HepG2 (cell line): ENCODE measurements around the gene APOBEC3C. TPM values are rescaled to one million over a fixed set of nuclear protein-coding genes. Genes with fewer than 3 reads are reported as not detected.

Experiments used
- ATAC-seq: fragments of 200-7000 bp; cut with Tn5 transposase; 3 replicates; pipeline ENCODE4 v1.9.1; 2020; ENCODE audit warnings: mild to moderate bottlenecking, moderate library complexity
- BruUV-seq: library from RNA; stranded (reverse); fragments of 400-500 nt; replicated peaks from 2 replicates; lab custom pipeline; 2021; lab: Mats Ljungman, UMichigan
- CTCF ChIA-PET: fragments of 300-600 bp; formaldehyde crosslinking; extraction: SDS; loops from one replicate; lab custom pipeline; 2021; ENCODE audit warnings: low total read pairs, inconsistent platforms, low intra/inter-chr PET ratio; lab: Yijun Ruan, JAX
- POLR2A ChIA-PET: fragments of 350-600 bp; sonication (Branson Sonifier 250); formaldehyde crosslinking; loops from one replicate; lab custom pipeline; 2020; ENCODE audit warnings: antibody characterized with exemption, inconsistent platforms; lab: Yijun Ruan, JAX
- DNase-seq: peaks from one replicate; pipeline ENCODE4 v3.0.0-alpha.2; 2015; ENCODE audit warnings: low spot score
- FAIRE-seq: peaks from 3 replicates; lab custom pipeline; 2011; peaks lifted over from hg19 to GRCh38; lab: Jason Lieb, UNC
- H2AFZ ChIP-seq: one replicate; pipeline ENCODE4 v1.6.1; 2011; ENCODE audit warnings: low read length, inconsistent platforms
- H3K27ac ChIP-seq: fragments of 300-600 bp; 3 replicates; pipeline ENCODE4 v1.8.0; 2011; ENCODE audit warnings: mixed run types, mild to moderate bottlenecking, mixed read lengths, low read length, inconsistent platforms; ENCODE audit not compliant: insufficient read depth; ENCODE audit errors: extremely low read length
- H3K27me3 ChIP-seq, 2 experiments: fragments of 200-600 bp in 1 of 2; 2 replicates in 1 of 2; 3 replicates in 1 of 2; pipeline versions ENCODE4 v1.6.0 to v1.8.0; 2011; ENCODE audit warnings: low read length in 2 of 2, mild to moderate bottlenecking in 2 of 2, moderate library complexity in 2 of 2, inconsistent platforms in 1 of 2; ENCODE audit not compliant: insufficient read depth in 2 of 2, control insufficient read depth in 1 of 2
- H3K36me3 ChIP-seq, 2 experiments: fragments of 200-600 bp in 1 of 2; replicated peaks in 1 of 2; 2 replicates in 1 of 2; 3 replicates in 1 of 2; pipeline versions ENCODE4 v1.5.1 to v1.8.0; 2011; ENCODE audit warnings: low read length in 2 of 2, inconsistent platforms in 1 of 2; ENCODE audit not compliant: insufficient read depth in 2 of 2, control insufficient read depth in 1 of 2
- H3K4me1 ChIP-seq: 2 replicates; pipeline ENCODE4 v1.5.1; 2012; ENCODE audit warnings: low read length, inconsistent platforms; ENCODE audit not compliant: insufficient read depth
- H3K4me2 ChIP-seq: 2 replicates; pipeline ENCODE4 v1.6.0; 2011; ENCODE audit warnings: low read depth, low read length, inconsistent platforms
- H3K4me3 ChIP-seq, 3 experiments: fragments of 200-600 bp in 1 of 3; sonication (generic), shearing (Covaris generic) in 1 of 3; replicated peaks in 1 of 3; 2 replicates each; pipeline ENCODE4 v1.5.1; 2011 to 2016; ENCODE audit warnings: low read length in 3 of 3, inconsistent platforms in 2 of 3, low read depth in 2 of 3, mild to moderate bottlenecking in 2 of 3, control low read depth in 1 of 3, mixed read lengths in 1 of 3; ENCODE audit not compliant: insufficient read depth in 1 of 3
- H3K79me2 ChIP-seq: one replicate; pipeline ENCODE4 v1.6.1; 2011; ENCODE audit warnings: low read length, inconsistent platforms; ENCODE audit not compliant: insufficient read depth
- H3K9ac ChIP-seq: 2 replicates; pipeline ENCODE4 v1.6.0; 2011; ENCODE audit warnings: mild to moderate bottlenecking, low read depth, low read length, inconsistent platforms; ENCODE audit not compliant: insufficient read depth
- H3K9me3 ChIP-seq: 2 replicates; pipeline ENCODE4 v1.5.1; 2012; ENCODE audit warnings: mild to moderate bottlenecking, low read length
- H4K20me1 ChIP-seq: 2 replicates; pipeline ENCODE4 v1.6.0; 2011; ENCODE audit warnings: inconsistent platforms, mild to moderate bottlenecking, low read length, moderate library complexity; ENCODE audit not compliant: insufficient read depth
- ATF7 ChIP-seq, 2 experiments: fragments of 450-650 bp in 1 of 2; sonication (generic) in 1 of 2; formaldehyde crosslinking in 1 of 2; IDR thresholded peaks; 2 replicates each; pipeline versions ENCODE4 v1.4.0 to v1.6.1; 2016 to 2020; ENCODE audit warnings: antibody characterized with exemption in 1 of 2, mild to moderate bottlenecking in 1 of 2, missing genetic modification reagents in 1 of 2
- BCL6 ChIP-seq: IDR thresholded peaks from 2 replicates; pipeline ENCODE4 v1.6.1; 2016; ENCODE audit warnings: missing genetic modification reagents, missing compliant biosample characterization
- HDAC1 ChIP-seq: sonication (generic); formaldehyde crosslinking; IDR thresholded peaks from 2 replicates; pipeline ENCODE4 v1.5.1; 2020; ENCODE audit warnings: mild to moderate bottlenecking, missing genetic modification reagents
- IKZF1 ChIP-seq: fragments of 450-650 bp; IDR thresholded peaks from 2 replicates; pipeline ENCODE4 v1.7.1; 2016
- IRX3 ChIP-seq: sonication (generic); formaldehyde crosslinking; IDR thresholded peaks from 2 replicates; pipeline ENCODE4 v1.8.1; 2023; ENCODE audit warnings: mild to moderate bottlenecking, low read depth, missing genetic modification reagents, borderline replicate concordance
- MYC ChIP-seq: sonication (generic); formaldehyde crosslinking; IDR thresholded peaks from 2 replicates; pipeline ENCODE4 v1.9.0; 2021; ENCODE audit warnings: missing genetic modification reagents, borderline replicate concordance
- RAD21 ChIP-seq: fragments of 450-650 bp; formaldehyde crosslinking; IDR thresholded peaks from 2 replicates; pipeline ENCODE4 v1.5.0; 2020; ENCODE audit warnings: mild to moderate bottlenecking
- SP5 ChIP-seq: IDR thresholded peaks from 2 replicates; pipeline ENCODE4 v1.6.1; 2016; ENCODE audit warnings: low read depth, borderline replicate concordance
- XRCC5 ChIP-seq: fragments of 200-400 bp; formaldehyde crosslinking; optimal IDR thresholded peaks from 2 replicates; pipeline ENCODE3; 2017; ENCODE audit warnings: mild to moderate bottlenecking, low read length
- ZNF563 ChIP-seq: sonication (generic); formaldehyde crosslinking; IDR thresholded peaks from 2 replicates; pipeline ENCODE4 v1.8.0; 2022; ENCODE audit warnings: mild to moderate bottlenecking, moderate library complexity, missing genetic modification reagents
- WGBS: methylation state at CpG from one replicate; pipeline ENCODE4 v1.1.6; 2017; ENCODE audit warnings: low lambda C conversion rate; 5-methylcytosine and 5-hydroxymethylcytosine counted together
- in situ Hi-C: cut with HindIII; loops from 2 replicates; pipeline ENCODE4 v1.10.0; 2017; ENCODE audit warnings: low pct_unique_long_range_greater_than_20kb; ENCODE audit not compliant: extremely low pct_ligation_motif_present
- intact Hi-C: fragments of 100-400 bp; cut with micrococcal nuclease; formaldehyde crosslinking; loops from one replicate; pipeline ENCODE4 v1.10.0; 2022; ENCODE audit not compliant: unreplicated experiment
- polyA plus RNA-seq, 8 experiments: library from polyadenylated mRNA; depleted of rRNA in 3 of 8; stranded (reverse) in 7 of 8; unstranded in 1 of 8; fragments of >200 nt; fragmentation: Illumina TruSeq in 4 of 8; extraction: Trizol in 4 of 8; gene quantifications; 2 replicates each; pipeline versions ENCODE4 v1.2.1 to v1.2.3, GENCODE V29; 2011 to 2016; ENCODE audit warnings: low read depth in 4 of 8, missing spikeins in 1 of 8, mixed read lengths in 1 of 8; ENCODE audit not compliant: insufficient read depth in 1 of 8
- total RNA-seq, 5 experiments: library from RNA; depleted of rRNA; stranded (reverse); fragments of >200 nt; fragmentation: Illumina TruSeq; extraction: Trizol; gene quantifications; 2 replicates each; pipeline ENCODE4 v1.2.3, GENCODE V29; 2016; ENCODE audit warnings: low read depth in 1 of 5
- TF ChIP-seq, protein P1 (sequence below): sonication (generic); formaldehyde crosslinking; conservative IDR thresholded peaks from 2 replicates; pipeline ENCODE4 v1.4.0; 2020; ENCODE audit warnings: missing genetic modification reagents
- TF ChIP-seq, protein P2 (sequence below): sonication (generic); formaldehyde crosslinking; IDR thresholded peaks from 2 replicates; pipeline ENCODE4 v1.5.0; 2020; ENCODE audit warnings: mild to moderate bottlenecking, missing genetic modification reagents, moderate library complexity
- TF ChIP-seq, protein P3 (sequence below): sonication (generic); formaldehyde crosslinking; IDR thresholded peaks from 2 replicates; pipeline ENCODE4 v1.4.0; 2020; ENCODE audit warnings: mild to moderate bottlenecking, low read depth, missing genetic modification reagents

The APOBEC3C gene
- total and polyA plus RNA-seq, 2 of the 13 experiments (the other 11 are each of a cell fraction or from before 2014, with no cell fraction given), result 8.9 to 27.6 TPM

DNA sequence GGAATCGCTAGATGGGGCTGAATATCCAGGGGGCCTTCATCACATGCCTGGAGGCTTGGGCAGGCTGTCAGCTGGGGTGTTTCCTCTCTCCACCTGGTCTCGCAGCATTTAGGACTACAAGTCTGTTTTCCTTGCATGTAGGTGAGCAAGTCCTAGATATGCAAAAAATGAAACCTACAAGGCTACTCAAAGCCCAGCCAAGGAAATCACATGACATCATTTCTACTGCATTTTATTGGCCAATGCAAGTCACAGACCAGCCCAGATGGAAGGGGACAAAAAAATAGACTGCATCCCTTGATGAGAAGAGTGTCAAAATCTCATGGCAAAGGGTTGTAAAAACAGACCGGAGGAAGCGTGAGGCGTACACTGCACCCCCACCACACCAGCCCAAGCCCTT is 41.5 kb upstream of the APOBEC3C start:
- in situ Hi-C loops (no loop called here), intact Hi-C loops (loop anchor here (2.0 to 5.0 kb wide), 2 partner anchors 30 to 50 kb away; no protein-coding TSS in a partner anchor)
- no peak overlapping the region for H3K27ac ChIP-seq
- H3K27me3 ChIP-seq, result peaks cover 5 to 19% of the 10 kb centered on the region in 2 experiments; a peak in 3 of 5 replicates
- H3K79me2 ChIP-seq, result no peaks in the 10 kb centered on the region
- DNase-seq (no peak), FAIRE-seq (no peak), ATAC-seq (no peak)
- H4K20me1 ChIP-seq, result no peaks in the 10 kb centered on the region; the same call in 1 of the 2 replicates
- H3K4me3 ChIP-seq, result no peak overlapping the region
- H3K4me1 ChIP-seq, result no peaks in the 10 kb centered on the region
- POLR2A ChIA-PET, result no interaction called here
- TF ChIP-seq ATF7 (IDR thresholded peaks at IDR 0.05) (0 out of 2 replicates have a peak, but pooled peaks have one; percentile 10), ATF7 (CRISPR knock-in tag; IDR thresholded peaks at IDR 0.05) (no peak), HDAC1 (CRISPR knock-in tag) (no peak)
- no TSS peak for BruUV-seq
- CTCF ChIA-PET, result interaction anchor here (2.0 to 3.0 kb wide), 2 partner anchors 30 to 102 kb away, joined by 8 to 16 read pairs; no protein-coding TSS in a partner anchor
- H3K9ac ChIP-seq, result no peak overlapping the region
- no peak overlapping the region for H3K4me2 ChIP-seq
- no peaks in the 10 kb centered on the region for H3K9me3 ChIP-seq
- 81% methylated on average over 5 of the region's 5 CpGs for WGBS
- H3K36me3 ChIP-seq, result no peaks in the 10 kb centered on the region
- H2AFZ ChIP-seq, result no peak overlapping the region

DNA sequence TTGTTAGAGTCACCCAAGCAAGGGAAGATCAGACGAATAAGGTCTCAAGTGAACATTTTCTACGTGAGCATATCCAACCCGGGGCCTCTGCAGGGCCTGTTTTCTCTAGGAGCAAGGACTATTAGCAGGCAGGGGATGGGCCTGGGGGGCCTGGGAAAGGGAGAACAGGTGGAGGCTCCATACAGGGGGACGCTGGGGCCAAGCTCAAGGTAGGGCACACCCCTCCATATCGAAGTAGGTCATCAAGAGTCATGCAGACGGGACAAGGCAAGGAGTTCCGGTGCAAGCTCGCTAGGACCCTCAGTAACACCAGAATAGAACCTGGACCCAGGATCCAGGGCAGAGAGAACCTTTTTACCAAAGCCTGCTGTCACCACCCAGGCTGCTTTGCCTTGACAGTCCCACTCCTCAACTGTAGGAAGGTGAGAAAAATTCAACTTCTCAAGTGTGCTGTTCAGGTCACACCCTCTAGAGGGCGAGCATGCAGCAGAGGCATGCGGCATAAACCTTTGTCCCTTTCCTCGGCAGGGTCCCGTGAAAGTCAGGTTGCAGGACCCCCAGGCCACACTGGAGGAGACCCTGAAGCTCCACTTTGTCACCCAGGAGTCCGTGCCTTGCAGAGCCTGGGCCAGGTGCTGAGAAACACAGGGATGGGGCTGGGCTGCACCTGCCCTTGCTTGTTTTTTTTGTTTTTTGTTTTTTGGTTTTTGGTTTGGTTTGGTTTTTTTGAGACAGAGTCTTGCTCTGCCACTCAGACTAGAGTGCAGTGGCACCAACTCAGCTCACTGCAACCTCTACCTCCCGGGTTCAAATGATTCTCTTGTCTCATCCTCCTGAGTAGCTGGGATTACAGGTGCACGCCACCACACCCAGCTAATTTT is 40.5 kb upstream of the APOBEC3C start:
- Histone ChIP-seq H3K27me3 (peaks cover 1 to 11% of the 10 kb centered on the region in 2 experiments; a peak in 1 of 5 replicates), H3K4me2 (no peak overlapping the region), H3K9ac (no peak overlapping the region), H3K9me3 (no peaks in the 10 kb centered on the region), H2AFZ (no peak overlapping the region), H3K4me3 (no peak overlapping the region), H3K4me1 (no peaks in the 10 kb centered on the region), H4K20me1 (no peaks in the 10 kb centered on the region; the same call in 1 of the 2 replicates), H3K36me3 (no peaks in the 10 kb centered on the region), H3K27ac (no peak overlapping the region), H3K79me2 (no peaks in the 10 kb centered on the region)
- intact Hi-C loops, result loop anchor here (2.0 to 5.0 kb wide), 2 partner anchors 29 to 51 kb away; no protein-coding TSS in a partner anchor
- ChIA-PET CTCF (interaction anchor here (0.9 to 3.0 kb wide), 3 partner anchors 29 to 144 kb away, joined by 4 to 16 read pairs (median 8); no protein-coding TSS in a partner anchor), POLR2A (no interaction called here)
- FAIRE-seq (peak; percentile 92), DNase-seq (peak; percentile 42), ATAC-seq (peak; percentile 83)
- in situ Hi-C loops, result no loop called here
- BruUV-seq, result no TSS peak
- WGBS, result 37% methylated on average over 10 of the region's 15 CpGs
- TF ChIP-seq SP5 (CRISPR knock-in tag) (no peak), MYC (CRISPR knock-in tag) (0 out of 2 replicates have a peak, but pooled peaks have one; percentile 20), RAD21 (peak; percentile 44; the same call in 1 of the 2 replicates), ZNF563 (CRISPR knock-in tag) (no peak), HDAC1 (CRISPR knock-in tag) (no peak), BCL6 (CRISPR knock-in tag) (no peak), IKZF1 (no peak), IRX3 (no peak), XRCC5 (peak; percentile 65)
- TF ChIP-seq, protein P1, sequence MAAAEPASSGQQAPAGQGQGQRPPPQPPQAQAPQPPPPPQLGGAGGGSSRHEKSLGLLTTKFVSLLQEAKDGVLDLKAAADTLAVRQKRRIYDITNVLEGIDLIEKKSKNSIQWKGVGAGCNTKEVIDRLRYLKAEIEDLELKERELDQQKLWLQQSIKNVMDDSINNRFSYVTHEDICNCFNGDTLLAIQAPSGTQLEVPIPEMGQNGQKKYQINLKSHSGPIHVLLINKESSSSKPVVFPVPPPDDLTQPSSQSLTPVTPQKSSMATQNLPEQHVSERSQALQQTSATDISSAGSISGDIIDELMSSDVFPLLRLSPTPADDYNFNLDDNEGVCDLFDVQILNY, result no peak
- TF ChIP-seq, protein P2, sequence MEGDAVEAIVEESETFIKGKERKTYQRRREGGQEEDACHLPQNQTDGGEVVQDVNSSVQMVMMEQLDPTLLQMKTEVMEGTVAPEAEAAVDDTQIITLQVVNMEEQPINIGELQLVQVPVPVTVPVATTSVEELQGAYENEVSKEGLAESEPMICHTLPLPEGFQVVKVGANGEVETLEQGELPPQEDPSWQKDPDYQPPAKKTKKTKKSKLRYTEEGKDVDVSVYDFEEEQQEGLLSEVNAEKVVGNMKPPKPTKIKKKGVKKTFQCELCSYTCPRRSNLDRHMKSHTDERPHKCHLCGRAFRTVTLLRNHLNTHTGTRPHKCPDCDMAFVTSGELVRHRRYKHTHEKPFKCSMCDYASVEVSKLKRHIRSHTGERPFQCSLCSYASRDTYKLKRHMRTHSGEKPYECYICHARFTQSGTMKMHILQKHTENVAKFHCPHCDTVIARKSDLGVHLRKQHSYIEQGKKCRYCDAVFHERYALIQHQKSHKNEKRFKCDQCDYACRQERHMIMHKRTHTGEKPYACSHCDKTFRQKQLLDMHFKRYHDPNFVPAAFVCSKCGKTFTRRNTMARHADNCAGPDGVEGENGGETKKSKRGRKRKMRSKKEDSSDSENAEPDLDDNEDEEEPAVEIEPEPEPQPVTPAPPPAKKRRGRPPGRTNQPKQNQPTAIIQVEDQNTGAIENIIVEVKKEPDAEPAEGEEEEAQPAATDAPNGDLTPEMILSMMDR (CRISPR knock-in tag), result peak; percentile 86
- TF ChIP-seq, protein P3, sequence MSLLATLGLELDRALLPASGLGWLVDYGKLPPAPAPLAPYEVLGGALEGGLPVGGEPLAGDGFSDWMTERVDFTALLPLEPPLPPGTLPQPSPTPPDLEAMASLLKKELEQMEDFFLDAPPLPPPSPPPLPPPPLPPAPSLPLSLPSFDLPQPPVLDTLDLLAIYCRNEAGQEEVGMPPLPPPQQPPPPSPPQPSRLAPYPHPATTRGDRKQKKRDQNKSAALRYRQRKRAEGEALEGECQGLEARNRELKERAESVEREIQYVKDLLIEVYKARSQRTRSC (CRISPR knock-in tag), result no peak
